ENCODE data around the gene RPS6KA3.

GRCh38 chrX:20271186-20271585 lies 4.5 kb upstream of the RPS6KA3 start:
- TF ChIP-seq CTCF (IDR thresholded peaks at IDR 0.05) (no peak), RAD21 (IDR thresholded peaks at IDR 0.05; ENCODE audit: low read length) (no peak)

Data from SK-N-SH (cell line).